ENCODE data around the gene STOX1.

DNA sequence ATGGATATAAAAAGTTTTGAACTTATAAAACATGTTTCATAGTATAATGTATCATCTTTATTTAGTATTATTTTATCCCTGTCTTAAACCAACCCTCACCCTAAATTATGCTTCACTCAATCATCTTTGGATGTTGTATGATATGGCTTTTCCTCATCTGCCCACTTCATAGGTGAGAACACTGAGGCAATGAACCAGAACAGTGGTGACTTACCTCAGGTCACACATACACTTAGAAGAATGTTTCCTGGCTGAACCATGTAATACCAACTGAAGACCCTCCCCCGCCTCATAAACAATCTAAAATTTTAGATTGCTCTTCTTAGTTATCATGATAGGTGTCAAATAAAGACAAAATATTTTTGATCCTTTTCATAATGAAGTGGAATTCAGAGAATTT is 22.6 kb upstream of the STOX1 start:
- TF ChIP-seq GATA2 (IDR thresholded peaks at IDR 0.05; ENCODE audit: low read depth, low read length) = no peak
- no peak for TF ChIP-seq GATA3 (IDR thresholded peaks at IDR 0.05; ENCODE audit: low read depth, low read length)

Measured in SH-SY5Y (cell line).